Activated T-cell treated with anti-CD3 and anti-CD28 coated beads for 24 hours (primary cell): ENCODE data around the gene TCP11.

ENCODE experiments used
- DNase-seq: peaks from one replicate; pipeline ENCODE4 v3.0.0-alpha.2; 2020; ENCODE audit warnings: low read depth

The TCP11 gene

DNA sequence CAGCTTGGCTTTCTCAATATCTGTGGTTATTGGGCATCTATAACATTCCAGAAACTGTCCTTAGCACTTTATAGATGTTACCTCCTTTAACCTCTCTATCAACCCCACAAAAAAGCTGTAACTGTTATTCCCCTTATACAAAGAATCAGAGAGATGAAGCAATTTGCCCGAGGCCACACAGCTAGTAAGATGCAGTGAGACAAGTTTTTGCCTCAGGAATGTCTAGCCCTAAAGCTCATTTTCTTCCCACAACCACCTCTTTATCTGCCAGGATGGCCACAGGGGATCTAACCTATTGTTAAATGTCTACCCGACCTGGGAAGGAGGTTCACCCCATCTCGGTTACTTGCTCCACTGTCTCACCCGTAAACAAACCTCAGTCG is 31.9 kb upstream of the TCP11 start:
- DNase-seq, result no peak

DNA sequence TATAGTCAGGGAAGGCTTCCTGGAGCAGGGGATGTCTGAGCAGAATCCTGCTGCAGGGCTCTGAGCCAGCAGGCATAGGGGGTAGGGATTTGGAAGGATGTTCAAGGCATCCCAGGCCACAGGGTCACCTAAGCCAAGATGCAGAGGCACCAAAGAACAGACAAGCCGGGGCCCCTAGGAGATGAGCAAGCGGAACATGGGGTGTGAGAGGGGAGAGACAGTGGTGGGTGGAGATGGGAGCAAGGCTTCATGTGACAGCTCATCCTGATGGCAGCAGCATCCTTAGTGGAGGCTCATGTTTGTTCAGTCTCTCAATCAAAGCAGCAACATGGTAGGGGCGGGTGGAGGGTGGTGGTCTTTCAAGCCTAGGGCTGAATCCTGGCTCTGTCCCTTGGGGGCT is 29.8 kb upstream of the TCP11 start:
- no peak for DNase-seq

DNA sequence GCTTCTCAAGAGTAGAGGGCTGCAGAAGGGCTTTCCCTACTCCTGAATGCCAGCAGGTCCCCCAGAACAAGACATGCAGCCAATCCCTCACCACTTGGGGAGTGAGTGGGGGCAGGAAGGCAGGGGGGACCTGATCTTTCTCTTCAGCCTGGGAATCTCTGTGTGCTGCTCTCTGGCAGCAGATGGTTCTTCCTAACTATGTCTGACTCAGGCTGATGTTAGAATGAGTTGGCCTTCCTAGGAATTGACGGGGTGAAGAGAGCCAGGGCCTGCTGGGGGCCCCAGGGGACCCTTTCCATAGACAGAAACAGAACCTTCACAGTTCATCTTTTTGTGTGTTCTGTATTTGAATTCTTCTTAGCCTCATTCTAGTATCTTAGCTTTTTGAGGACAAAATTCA is 29.0 kb upstream of the TCP11 start:
- no peak for DNase-seq

DNA sequence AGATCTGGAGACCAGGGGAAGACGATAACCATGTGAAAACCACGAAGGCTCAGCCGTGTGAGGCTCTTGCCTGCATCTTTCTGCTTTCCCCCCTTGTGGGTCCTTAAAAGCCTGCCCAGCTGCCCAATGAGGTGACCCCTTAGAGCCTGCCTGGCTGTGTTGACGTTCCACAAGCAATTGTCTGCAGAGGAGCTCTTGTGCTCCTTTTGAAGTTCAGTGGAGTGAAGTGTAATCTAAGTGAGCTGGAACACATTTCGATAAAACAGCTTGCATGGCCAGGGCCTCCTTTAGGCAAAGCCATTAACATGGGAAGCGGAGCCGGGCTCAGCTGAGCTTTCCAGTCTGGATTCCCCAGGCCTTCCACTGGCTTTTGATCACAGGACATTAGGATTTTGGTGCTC is 27.3 kb upstream of the TCP11 start:
- DNase-seq, result no peak

- no peak for DNase-seq
Observed at GRCh38 chr6:35167505-35167904, 26.4 kb upstream of the TCP11 start.

- DNase-seq, result no peak
Observed at GRCh38 chr6:35166520-35166919, 25.4 kb upstream of the TCP11 start.

DNA sequence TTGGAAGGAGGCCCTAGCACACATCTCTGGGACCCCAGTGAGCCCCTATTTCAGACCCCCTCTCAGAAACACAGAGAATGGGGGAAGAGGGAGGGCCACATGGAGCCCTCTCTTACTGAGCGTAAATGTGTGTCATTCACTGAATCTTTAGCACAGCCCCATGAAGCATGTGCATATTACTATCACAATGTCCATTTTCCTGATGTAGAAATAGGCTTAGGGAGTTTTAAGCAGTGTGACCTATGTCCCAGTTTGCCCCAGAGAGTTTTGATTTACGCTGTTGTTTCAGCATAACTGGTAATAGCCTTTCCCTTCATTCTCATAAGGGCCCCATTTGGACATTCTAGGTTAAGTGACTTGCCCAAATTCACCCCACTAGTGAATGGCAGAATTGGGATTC is 25.0 kb upstream of the TCP11 start:
- DNase-seq, result no peak

- no peak for DNase-seq
Observed at GRCh38 chr6:35165630-35166071, 24.5 kb upstream of the TCP11 start.

GRCh38 chr6:35164868-35165267 is 23.7 kb upstream of the TCP11 start:
- no peak for DNase-seq

GRCh38 chr6:35164277-35164676 is 23.1 kb upstream of the TCP11 start:
- DNase-seq, result no peak

- no peak for DNase-seq
Observed at GRCh38 chr6:35163836-35164235, 22.7 kb upstream of the TCP11 start.

DNA sequence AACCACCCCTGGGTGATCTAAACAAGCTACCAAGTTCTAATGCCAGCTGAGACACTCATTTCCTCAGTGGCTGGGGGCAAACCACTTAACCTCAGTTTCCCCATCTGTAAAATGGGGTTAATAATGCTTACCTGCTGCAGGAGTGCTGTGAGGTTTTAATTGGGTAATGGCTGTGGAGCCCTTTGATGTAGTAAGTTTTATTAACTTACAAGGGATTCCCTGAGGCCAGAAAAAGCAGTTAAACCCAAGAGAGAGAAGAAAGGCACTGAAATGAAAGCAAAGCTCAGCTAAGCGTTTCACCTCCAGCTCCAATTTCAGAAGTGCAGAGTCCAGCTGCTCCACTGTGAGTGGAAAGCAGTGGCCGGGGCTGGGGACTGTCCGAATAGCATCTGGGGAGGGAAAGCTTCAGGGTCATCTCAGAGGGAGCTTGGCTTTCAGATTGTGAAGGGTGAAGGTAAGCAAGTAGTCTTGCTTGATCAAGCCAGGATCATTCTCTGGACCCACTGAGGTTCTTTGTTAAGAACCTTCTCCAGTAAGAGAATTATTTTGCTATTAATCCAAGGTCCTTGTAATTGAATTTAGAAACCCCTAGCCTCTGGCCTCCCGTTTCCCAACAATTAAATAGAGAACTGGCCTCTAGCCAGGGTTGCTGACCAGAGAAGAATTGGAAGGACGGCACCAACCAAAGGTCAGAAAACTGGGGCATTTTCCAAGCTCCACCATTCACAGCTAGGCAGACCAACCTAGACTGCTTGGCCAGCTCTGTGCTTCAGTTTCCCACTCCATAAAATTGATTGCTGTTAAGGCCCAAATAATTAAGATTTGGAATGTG is 20.9 kb upstream of the TCP11 start:
- DNase-seq, result no peak

- DNase-seq, result no peak
Observed at GRCh38 chr6:35161266-35161665, 20.1 kb upstream of the TCP11 start.

DNA sequence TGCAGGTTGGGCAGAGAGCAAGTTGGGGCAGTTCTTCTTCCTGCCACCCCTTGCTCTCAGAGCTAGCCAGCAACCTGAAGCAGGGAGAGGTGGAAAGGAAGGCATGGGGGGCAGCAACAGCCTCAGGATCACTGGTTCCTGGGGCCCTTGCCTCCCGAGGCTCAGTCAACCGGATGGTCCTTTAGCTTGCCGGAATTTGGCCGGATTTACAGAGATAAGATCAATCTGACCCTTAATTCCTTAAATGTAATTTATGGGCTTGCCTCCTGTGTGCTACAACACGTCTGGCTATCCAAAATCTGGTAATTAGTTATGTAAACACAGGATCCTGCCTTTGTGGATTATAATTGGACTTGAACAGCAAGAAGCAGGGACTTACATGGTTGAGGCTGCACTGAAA is 19.5 kb upstream of the TCP11 start:
- DNase-seq, result no peak

GRCh38 chr6:35158520-35158919 is 17.4 kb upstream of the TCP11 start:
- no peak for DNase-seq

DNA sequence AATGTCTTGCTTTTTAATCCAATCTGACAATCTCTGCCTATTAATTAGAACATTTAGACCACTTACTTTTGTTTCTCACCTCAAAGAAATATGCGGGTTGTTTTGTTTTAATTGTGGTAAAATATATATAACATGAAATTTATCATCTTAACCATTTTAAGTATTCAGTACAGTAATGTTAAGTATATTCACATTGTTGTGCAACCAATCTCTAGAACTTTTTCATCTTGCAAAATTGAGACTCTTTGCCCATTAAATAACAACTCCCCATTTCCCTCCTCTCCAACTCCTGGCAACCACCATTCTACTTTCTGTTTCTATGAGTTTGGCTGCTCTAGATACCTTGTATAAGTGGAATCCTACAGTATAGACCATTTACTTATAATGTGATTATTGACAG is 13.8 kb upstream of the TCP11 start:
- no peak for DNase-seq

- DNase-seq, result no peak
Observed at GRCh38 chr6:35154262-35154661, 13.1 kb upstream of the TCP11 start.

DNA sequence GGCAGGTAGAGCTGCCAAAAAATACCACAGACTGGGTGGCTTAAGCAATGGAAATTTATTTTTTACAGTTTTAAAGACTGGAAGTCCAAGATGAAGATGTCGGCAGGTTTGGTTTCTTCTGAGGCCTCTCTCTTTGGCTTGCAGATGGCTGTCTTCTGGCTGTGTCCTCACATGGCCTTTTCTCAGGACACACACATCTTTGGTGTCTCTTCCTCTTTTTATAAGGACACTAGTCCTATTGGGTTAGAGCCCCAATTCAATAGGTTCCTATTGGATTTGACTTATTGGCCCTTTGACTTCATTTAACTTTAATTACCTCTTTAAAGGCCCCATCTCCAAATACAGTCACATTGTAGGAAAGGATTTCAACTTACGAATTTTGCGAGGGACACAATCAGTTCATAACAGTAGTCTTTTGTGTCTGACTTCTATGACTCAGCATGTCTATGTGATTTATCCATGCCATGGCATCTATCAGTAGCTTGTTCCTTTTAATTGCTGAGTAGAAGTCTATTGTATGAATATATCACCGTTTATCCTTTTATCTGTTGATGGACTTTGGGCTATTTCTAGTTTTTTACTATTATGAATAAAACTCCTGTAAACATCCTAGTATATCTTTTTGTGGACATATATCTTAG is 11.0 kb upstream of the TCP11 start:
- DNase-seq, result no peak

DNA sequence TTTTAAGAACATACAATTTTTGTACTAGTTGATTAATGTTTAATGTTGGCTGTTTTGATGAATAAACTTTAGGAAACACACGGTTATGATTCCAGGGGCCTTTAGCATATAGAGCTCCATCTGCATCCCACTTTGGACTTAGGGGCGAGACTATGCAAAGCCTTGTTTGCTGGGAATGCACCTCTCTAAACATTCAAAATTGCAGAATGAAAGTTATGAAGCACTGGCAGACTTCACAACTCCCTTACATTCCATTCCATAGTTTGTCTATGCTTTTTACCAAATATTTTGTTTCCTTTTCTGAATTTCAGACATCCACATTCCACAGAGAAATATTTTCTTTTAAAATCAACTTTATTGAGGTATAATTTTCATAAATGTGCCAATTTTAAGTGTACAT is 10.3 kb upstream of the TCP11 start:
- no peak for DNase-seq

GRCh38 chr6:35149891-35150566 is 8.9 kb upstream of the TCP11 start:
- no peak for DNase-seq

GRCh38 chr6:35148167-35148741 is 7.1 kb upstream of the TCP11 start:
- DNase-seq, result peak; percentile 4

GRCh38 chr6:35147486-35147885 is 6.3 kb upstream of the TCP11 start:
- DNase-seq, result no peak

DNA sequence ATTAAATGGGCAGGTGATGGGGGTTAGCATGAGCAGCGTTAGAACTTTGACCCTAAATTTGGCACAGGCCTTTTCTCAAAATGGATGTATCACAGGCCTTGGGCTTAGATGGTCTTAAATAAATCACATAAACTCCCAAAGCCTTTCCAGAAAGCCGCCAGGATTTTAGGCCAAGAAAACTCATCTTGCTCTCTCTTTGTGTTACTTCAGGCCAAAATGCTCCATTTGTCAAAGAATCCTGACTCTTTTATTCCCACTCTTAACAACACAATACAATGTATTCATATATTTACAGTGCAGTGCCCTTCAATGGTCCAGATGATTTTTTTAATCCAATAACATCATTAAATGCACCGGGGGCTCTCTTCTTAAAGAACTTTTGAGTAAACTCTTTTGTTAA is 5.9 kb upstream of the TCP11 start:
- DNase-seq, result no peak
